ENCODE data around the gene MBOAT2.
A peak's percentile ranks its signal among the peaks of the same experiment; 100 is the strongest.
"Not testable (repeated sequence)": the region's sequence is repeated elsewhere in the genome, so short reads cannot be mapped to it uniquely, and the experiment has no call there.

MBOAT2 gene, protein sequence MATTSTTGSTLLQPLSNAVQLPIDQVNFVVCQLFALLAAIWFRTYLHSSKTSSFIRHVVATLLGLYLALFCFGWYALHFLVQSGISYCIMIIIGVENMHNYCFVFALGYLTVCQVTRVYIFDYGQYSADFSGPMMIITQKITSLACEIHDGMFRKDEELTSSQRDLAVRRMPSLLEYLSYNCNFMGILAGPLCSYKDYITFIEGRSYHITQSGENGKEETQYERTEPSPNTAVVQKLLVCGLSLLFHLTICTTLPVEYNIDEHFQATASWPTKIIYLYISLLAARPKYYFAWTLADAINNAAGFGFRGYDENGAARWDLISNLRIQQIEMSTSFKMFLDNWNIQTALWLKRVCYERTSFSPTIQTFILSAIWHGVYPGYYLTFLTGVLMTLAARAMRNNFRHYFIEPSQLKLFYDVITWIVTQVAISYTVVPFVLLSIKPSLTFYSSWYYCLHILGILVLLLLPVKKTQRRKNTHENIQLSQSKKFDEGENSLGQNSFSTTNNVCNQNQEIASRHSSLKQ

DNA sequence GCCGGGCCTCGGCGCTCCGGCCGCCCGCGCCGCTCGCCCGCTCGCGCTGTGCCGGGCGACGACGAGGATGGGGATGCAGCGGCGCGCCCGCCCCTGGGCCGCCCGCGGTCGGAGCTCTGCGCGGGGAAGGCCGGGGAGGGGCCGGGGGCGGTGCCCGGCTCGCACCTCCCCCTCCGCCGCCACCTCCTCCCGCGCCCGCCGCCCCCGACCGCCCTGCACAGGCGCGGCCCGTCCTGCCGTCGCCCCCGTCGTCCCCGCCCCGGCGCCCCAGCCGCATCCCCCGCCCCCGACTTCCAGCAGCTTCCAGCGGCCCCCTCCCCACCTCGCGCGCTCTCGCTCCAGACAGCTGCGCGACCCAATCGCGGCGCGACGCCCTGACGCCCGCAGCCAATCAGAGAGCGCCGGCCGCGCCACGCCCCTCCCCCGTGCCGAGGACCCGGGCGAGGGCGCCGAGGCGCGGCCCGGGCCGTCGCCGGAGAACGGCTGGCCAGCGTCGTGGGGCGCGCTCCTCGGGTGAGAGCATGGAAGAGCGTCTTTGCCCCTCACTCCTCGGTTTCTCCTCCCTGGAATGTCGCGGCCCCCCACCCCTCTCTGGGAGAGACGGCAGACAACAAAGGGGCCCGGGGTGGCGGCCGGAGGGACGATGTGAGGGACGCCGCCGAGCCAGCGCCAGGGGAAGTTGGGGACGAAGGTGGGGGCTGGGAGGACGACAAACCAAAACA is at the start of gene MBOAT2:
TSS of gene MBOAT2 (minus strand) at position 69 of the 722 bp plus-strand sequence. CDS start 70 bp downstream, outside the sequence.
- peak; percentile 38 for DNase-seq (ENCODE audit: low read depth)

DNA sequence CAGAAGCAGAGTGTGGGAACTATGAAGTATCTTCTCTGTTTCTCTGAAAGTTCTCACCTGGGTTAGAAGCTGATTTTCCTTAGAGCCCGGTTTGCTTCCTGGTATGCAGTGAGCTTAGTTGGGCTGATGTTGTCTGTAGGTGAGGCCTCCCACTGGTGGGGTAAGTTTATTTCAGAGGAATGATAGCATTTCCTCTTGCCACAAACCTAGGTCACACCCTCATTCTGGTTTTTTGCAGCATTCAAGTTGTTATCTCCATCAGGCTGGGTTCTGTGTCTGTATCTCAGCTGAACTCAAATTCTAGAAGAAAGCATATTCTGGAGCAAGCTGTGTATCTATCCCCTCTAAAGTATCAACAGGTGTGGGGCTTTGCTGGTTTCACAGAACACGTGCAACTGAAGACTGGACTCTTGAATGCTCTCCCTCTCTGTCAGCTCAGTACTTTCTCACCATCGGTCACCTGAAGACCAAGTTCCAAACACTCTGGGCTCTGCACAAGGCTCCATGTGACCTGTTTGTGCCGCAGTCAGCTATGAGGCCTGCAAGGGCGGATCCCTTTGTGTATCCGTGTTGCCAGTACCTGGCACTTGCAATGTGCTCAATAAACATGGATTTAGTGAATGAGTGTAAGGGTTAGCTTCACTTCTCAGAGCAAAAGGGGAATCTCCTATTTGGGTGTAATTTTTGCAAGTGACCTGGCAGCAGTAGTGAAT is 49.5 kb upstream of the MBOAT2 start:
- DNase-seq (ENCODE audit: low read depth): no peak

DNA sequence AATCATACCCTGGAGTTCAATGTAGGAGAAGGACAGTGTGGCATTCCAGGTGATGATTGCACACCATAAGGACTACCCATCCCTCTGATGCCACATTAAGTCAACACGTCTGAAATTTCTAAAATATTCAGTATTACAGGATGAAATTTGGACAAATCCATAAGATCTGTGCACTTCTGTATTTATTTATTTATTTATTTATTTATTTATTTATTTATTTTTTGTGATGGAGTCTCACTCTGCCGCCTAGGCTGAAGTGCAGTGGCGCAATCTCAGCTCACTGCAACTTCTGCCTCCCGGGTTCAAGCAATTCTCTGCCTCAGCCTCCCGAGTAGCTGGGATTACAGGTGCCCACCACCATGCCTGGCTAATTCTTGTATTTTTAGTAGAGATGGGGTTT is 48.0 kb upstream of the MBOAT2 start:
- not testable (repeated sequence) for DNase-seq (ENCODE audit: low read depth)

DNA sequence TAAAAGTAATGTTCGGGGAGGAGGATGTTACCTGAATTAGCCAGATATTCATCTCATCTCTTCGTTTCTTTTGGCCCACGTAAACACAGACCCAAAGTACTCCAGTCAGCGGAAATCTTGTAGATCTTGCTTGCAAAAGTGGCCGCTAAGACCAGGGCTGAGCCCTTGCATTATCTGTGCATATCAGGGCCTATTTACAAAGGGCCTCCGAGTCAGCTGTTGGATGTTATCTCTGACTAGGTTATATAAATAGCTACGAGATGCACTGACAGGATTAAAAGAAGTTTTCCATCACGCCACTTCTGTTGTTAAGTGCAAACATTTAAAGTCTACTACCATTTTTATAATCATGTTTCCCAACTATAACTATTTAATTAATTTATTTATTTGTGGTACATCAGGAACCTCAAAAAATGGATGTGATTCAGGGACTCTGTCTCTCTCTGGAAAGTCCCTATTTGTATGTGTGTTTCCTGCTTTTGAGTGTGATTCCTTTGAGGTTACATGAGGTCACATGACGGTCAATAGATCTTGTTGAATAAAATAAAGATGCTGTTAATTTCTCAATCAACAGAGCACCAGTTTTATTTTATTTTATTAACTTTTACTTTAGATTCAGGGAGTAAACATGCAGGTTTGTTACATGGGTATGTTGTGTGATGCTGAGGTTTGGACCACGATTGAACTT is 46.8 kb upstream of the MBOAT2 start:
- no peak for DNase-seq (ENCODE audit: low read depth)

DNA sequence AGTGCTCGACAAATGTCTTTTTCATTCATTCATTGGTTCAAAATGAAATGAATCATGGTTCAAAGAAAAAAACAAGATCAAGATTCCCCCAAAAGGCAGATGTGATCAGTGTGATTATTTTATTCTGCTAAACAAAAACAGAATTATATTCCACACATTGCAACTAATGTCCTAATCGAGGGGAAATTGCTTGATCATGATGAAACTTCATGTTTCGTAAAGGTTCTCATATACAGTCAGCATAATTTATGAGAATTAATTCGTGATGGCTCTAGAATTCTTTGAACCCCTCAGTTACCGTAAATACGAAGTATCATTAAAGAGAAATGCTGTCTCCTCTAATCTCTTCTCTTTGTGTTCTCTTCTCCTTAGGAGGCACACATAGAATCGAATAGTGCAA is 42.1 kb upstream of the MBOAT2 start:
- no peak for DNase-seq (ENCODE audit: low read depth)

DNA sequence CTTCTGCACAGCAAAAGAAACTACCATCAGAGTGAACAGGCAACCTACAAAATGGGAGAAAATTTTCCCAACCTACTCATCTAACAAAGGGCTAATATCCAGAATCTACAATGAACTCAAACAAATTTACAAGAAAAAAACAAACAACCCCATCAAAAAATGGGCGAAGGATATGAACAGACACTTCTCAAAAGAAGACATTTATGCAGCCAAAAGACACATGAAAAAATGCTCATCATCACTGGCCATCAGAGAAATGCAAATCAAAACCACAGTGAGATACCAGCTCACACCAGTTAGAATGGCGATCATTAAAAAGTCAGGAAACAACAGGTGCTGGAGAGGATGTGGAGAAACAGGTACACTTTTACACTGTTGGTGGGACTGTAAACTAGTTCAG is 40.0 kb upstream of the MBOAT2 start:
- not testable (repeated sequence) for DNase-seq (ENCODE audit: low read depth)

DNA sequence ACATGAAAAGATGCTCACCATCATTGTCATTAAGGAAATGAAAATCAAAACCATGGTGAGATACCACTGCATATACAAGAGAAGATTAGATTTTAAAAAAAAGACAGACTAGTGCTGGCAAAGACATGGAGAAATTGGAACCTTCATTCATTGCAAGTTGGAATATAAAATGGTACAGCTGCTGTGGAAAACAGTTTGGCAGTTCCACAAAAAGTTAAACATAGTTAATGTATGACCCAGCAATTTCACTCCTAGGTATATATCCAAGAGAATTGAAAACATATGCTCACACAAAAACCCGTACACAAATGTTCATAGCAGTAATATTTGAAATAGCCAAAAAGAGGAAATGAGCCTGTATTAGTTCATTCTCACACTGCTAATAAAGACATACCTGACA is 33.7 kb upstream of the MBOAT2 start:
- no peak for DNase-seq (ENCODE audit: low read depth)

DNA sequence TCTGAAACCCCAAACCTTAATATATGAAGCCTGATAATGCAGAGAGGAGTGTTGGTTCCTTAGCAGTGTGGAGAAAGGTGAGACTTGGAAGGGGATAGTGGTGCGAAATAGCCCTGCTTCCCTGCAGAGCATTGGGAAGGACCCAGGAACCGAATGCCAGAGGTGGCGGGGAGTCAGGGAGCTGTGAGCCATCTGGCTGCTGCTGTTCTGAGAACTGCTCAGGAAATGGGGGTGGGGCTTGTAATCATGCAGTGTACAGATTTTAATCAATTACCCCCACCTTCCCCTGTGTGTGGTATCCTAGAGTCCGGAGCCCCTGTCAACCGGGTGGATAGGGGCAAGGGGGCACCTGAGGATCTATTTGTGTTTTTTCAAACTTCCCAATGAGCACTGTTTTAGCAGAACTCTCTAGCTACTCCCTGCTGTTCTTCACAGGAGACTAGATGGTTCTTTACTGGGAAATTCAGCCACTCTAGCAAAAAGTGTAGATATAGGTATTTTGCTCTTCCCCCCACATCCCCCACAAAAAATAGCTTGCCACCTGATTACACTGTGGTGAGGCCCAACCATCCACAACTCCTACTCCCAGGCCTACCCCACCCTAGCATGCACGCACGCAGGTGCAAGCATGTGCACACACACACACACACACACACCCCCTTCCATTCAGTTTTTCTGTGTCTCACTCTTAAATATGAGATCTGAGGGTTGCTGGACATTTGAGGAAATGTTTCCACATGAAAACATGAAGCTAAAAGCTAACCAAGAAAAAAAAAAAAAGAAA is 30.1 kb upstream of the MBOAT2 start:
- DNase-seq (ENCODE audit: low read depth): no peak

DNA sequence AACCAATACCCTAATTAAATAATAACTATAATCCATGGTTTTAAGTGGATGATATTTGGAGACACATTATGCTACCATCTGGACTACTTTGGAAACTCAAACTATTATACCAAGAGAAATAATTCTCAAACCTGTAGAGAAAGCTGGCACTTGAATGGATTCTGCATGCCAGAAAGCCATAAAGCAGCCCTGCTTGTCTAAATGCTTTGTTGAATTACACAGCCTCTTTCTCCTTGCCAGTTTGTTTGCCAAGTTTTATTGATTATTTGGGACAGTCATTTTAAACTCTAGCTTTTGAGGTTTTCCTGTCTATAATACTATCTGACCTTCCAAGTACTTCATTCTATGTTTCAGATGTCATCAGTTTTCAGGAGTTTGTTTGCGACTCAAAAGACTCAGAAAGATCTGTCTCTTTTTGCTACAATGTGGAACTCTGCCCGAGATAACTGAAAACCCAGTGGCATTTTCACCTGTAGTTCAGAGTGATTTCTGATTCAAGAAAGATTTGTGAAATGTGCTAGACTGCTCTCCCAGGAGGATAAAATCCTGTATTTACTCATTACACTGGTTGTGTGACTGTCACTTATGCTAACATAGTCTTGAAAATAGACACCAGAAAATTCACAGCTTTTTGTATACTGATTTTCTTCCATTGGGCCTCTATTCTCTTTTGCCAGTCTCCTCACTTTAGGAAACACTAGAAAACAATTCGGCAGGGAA is 29.2 kb upstream of the MBOAT2 start:
- no peak for DNase-seq (ENCODE audit: low read depth)

DNA sequence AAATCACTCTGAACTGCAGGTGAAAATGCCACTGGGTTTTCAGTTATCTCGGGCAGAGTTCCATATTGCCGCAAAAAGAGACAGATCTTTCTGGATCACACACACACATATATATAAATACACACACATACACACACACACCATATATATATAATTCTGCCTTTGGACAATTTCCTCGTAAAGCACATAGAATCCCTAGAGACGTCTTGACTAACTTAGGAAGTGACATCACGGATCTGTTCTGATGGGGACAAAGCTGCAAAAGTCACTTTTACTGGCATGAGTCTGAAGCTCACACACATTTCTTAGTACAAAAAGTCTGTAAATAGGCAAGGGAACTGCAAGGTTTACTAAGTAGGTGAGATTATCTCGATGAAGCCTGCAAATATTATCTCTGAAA is 28.6 kb upstream of the MBOAT2 start:
- no peak for DNase-seq (ENCODE audit: low read depth)

DNA sequence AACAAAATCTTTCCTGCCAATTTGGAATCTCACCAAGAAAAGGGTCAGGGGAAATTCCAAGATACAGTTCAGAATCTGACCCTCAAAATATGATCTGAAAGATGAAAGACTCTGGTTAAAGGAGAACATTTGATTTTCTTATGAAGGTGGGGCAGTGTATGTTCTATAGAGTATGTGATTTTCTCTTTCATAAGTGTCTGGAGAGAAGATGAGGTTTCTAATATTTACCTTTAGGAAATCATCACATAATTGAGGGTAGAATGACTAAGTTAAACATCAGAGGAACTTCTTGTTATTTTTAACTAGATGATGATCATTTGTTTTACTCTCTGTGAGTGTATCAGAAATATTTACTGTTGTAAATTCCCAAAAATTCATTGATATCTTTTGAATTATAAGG is 27.8 kb upstream of the MBOAT2 start:
- no peak for DNase-seq (ENCODE audit: low read depth)

DNA sequence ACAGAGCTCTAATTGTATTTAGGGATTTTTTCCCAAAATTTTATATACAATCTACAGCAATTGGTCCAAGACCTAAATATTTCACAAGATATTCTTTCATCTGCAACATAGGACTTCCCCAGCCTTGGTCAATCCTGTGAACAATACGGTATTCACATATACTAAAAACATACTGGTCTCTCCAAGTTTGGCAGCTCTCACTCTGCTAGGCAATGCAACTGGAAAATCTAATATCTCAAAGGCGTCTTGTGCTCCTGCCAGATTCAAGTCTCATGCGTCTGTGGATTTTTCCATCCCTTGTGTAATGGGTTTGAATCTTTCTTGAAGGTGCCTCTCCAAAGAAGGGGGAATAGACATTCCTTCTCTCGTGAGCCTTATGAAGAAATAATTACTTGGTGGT is 27.4 kb upstream of the MBOAT2 start:
- no peak for DNase-seq (ENCODE audit: low read depth)

DNA sequence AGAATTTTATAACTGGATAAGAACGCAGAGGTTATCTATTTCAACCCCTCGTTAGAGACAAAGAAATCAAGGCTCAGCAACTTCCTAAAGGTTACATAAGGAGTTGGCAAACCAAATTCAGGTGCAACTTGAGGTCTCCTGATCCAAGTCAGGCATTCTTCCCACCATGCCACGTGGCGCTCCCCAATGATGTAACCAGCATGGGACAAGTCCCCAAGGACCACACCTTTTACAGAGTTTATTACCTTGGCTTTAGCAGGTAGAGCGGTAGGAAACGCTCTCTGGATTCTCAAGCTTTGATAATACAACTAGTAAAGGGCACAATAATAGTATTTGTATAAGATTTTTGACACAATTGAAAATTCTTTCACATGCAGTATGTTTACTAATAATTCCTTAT is 26.7 kb upstream of the MBOAT2 start:
- DNase-seq (ENCODE audit: low read depth): no peak

DNA sequence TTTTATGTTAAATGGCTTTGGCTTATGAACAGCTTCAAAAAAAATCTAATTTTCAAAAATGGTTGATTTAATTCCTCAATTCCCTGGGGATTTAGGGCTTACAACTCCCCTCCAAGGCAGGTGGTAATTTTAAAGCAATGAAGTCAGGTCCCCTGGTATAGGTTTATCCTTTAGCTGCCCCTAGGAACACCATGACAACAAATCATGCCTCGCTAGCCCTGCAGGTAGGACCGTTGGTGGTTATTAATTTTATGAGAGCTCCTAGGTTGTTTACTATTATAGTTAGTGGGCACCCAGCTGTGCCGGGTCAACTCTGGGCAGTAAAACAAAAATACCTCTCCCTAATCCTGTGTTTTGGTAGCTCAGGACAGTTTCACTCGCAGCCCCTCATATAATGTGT is 26.2 kb upstream of the MBOAT2 start:
- no peak for DNase-seq (ENCODE audit: low read depth)

DNA sequence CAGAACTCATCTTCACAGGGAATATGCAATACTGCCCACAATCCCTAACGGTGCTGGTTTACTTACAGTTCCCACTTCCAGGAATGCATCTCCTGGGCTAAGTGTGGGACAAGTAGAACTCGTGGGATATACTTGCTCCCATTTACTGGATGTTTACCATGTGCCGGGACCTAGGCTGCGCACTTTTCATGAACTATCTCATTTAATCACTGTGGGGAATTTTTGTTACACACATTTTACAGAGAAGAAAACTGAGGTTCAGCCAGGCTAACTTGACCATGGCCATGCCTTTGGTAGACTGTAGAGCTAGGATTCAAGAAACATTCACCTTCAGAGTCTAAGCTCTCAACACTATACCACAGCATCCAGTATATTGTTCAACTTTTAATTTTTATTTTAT is 24.4 kb upstream of the MBOAT2 start:
- no peak for DNase-seq (ENCODE audit: low read depth)

DNA sequence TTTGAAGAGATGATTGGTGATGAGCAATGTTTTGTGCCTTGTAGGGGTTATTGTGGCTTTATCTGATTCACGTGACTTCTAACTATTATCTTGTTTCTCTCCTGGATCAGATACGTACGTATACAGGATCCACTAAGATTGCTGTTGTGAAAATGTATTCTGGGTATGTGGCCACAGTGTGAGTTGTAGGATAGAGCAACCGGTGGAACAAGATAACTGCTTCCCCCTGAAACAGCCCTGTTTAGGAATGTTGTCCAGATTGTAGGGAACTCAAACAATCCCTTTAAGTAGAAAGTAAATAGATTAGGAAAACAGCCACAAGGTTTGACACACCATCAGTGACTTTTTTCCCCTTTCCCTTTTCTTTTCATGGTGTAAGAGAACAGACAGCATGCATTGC is 22.3 kb upstream of the MBOAT2 start:
- DNase-seq (ENCODE audit: low read depth): no peak

DNA sequence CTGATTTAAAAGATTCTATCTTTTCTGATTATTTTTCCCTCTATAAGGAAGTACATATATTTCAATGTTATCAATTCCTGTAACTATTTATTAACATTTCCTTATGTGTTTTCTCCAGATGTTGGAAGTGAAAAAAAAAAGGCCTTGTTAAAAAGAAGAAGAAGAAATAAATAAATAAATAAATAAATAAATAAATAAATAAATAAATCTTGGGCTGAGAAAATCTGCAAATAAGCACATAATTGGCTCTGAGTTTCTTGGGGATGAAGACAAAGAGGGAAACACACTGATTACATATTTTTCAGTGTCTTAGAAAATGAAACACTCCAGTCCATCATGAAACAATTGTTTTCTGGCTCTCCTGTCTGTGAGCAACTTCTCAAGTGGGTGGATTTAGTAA is 21.1 kb upstream of the MBOAT2 start:
- no peak for DNase-seq (ENCODE audit: low read depth)

DNA sequence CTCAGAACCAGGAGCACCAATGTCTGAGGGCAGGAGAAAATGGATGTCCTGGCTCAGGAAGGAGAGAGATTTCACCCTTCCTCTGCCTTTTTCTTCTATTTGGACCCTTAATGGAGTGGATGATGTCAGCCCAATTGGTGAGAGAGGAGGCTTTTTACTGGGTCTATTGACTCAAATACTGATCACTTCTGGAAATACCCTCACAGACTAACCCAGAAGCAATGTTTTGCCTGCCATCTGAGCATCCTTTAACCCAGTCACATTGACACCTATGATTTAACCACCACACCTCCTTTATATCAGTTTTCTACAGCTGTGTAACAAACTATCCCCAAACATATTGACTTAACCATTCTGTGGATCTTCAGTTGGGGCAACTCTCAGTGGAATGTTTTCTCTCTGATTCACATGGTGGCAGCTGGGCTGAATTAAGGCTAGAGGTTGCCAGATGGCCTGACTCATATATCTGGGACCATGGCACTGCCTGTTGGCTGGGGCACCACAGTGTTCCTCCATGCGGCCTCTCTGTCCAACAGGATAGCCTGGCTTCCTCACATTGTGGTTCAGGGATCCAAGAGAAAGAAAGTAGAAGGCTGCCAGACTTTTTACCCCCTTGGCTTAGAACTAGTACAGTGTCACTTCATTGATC is 18.2 kb upstream of the MBOAT2 start:
- DNase-seq (ENCODE audit: low read depth): no peak

DNA sequence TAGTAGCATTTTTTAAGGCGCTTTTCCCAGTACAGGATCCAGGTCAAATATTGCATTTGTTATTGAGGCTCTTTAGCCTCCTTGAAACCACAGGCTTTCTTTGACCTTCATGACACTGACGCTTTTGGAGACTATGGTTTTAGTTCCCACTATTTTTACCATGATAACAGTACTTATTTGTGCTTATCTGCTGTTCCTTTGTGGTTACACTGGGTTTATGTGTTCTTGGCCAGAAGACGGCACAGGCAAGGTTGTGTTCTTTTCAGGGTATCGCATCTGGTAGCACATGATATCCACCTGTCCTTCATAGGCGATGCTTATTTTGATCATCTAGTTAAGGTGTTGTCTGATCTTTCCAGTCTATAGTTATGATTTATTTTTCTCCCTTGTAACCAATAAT is 16.8 kb upstream of the MBOAT2 start:
- DNase-seq (ENCODE audit: low read depth): no peak

DNA sequence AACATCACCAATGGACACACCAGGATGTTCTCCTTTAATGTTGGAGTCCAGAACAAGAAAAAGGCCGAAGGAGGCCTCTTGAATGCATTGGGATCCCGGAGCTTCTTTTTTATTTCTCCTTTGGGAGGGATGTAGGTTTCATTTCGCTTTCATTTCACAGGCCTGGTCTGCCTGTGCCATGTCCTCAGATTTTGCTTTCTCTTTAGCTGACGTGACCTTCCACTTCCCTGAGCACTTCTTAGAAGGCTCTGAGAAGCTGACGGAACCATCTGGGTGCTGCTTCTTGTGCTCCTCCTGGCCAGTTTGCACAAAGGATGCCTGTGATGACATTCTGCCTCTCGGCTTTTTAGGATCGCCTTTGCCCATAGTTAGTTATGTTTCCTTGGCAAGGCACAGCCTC is 15.1 kb upstream of the MBOAT2 start:
- no peak for DNase-seq (ENCODE audit: low read depth)
